Endothelial cell (in vitro differentiated cells): ENCODE results near the gene EIF2S1. TPM values are rescaled to one million over a fixed set of nuclear protein-coding genes. Genes with fewer than 3 reads are reported as not detected.
"Not testable (repeated sequence)": the region's sequence is repeated elsewhere in the genome, so short reads cannot be mapped to it uniquely, and the experiment has no call there.

Source experiments
- DNase-seq: peaks from one replicate; pipeline ENCODE4 v3.0.0; 2021; ENCODE audit warnings: low spot score
- H3K27ac Mint-ChIP-seq: one replicate; pipeline ENCODE4 v1.8.0; 2021; ENCODE audit warnings: mixed read lengths, inconsistent platforms; ENCODE audit not compliant: unreplicated experiment
- H3K27me3 Mint-ChIP-seq: one replicate; pipeline ENCODE4 v1.8.0; 2021; ENCODE audit warnings: mild to moderate bottlenecking, moderate library complexity, mixed read lengths, inconsistent platforms; ENCODE audit not compliant: unreplicated experiment
- H3K36me3 Mint-ChIP-seq: one replicate; pipeline ENCODE4 v1.8.0; 2021; ENCODE audit warnings: mild to moderate bottlenecking, low read depth, mixed read lengths, inconsistent platforms; ENCODE audit not compliant: unreplicated experiment
- H3K4me1 Mint-ChIP-seq: one replicate; pipeline ENCODE4 v1.8.0; 2021; ENCODE audit warnings: mild to moderate bottlenecking, mixed read lengths, inconsistent platforms; ENCODE audit not compliant: unreplicated experiment
- H3K4me3 Mint-ChIP-seq: one replicate; pipeline ENCODE4 v1.8.0; 2021; ENCODE audit warnings: mild to moderate bottlenecking, mixed read lengths, inconsistent platforms; ENCODE audit not compliant: unreplicated experiment
- H3K9me3 Mint-ChIP-seq: one replicate; pipeline ENCODE4 v1.8.0; 2021; ENCODE audit warnings: mixed read lengths, inconsistent platforms; ENCODE audit not compliant: unreplicated experiment
- CTCF ChIP-seq: fragments of 200-600 bp; sonication (generic); IDR thresholded peaks from one replicate; pipeline ENCODE4 v1.5.0; 2021; ENCODE audit warnings: antibody characterized with exemption; ENCODE audit not compliant: unreplicated experiment
- total RNA-seq: library from RNA; stranded (reverse); fragmentation: NEBNext Ultra II Directional; extraction: Animal tissue kit (Norgen Biotek cat#: 25700); gene quantifications from one replicate; pipeline ENCODE4 v1.2.1, GENCODE V29; 2021; ENCODE audit not compliant: unreplicated experiment

EIF2S1 gene
- total RNA-seq, 1 donor from 2014 or later = 74.2 TPM

- H3K36me3 Mint-ChIP-seq = no peaks in the 10 kb centered on the region
- DNase-seq = no peak
- no peaks in the 10 kb centered on the region for H3K9me3 Mint-ChIP-seq
Observed at GRCh38 chr14:67413806-67414769, 54.0 kb downstream of the EIF2S1 start.

GRCh38 chr14:67415610-67416009 is 55.5 kb downstream of the EIF2S1 start:
- not testable (repeated sequence) for H3K27me3 Mint-ChIP-seq, H3K4me3 Mint-ChIP-seq, H3K9me3 Mint-ChIP-seq, H3K4me1 Mint-ChIP-seq, H3K36me3 Mint-ChIP-seq, H3K27ac Mint-ChIP-seq, DNase-seq

More at GRCh38 chr14:67413806-67414769, 54.0 kb downstream of the EIF2S1 start:
- no peak for TF ChIP-seq CTCF
- no peak overlapping the region for H3K27ac Mint-ChIP-seq
- H3K27me3 Mint-ChIP-seq = peaks cover 4% of the 10 kb centered on the region
- H3K4me3 Mint-ChIP-seq = no peak overlapping the region
- peaks cover 4% of the 10 kb centered on the region for H3K4me1 Mint-ChIP-seq

GRCh38 chr14:67416085-67416484 is 56.0 kb downstream of the EIF2S1 start:
- DNase-seq = no peak
- Mint-ChIP-seq H3K27ac (no peak overlapping the region), H3K27me3 (peaks cover 4% of the 10 kb centered on the region), H3K36me3 (no peaks in the 10 kb centered on the region), H3K4me3 (no peak overlapping the region), H3K4me1 (peaks cover 4% of the 10 kb centered on the region), H3K9me3 (no peaks in the 10 kb centered on the region)
- no peak for TF ChIP-seq CTCF

- DNase-seq = no peak
- Mint-ChIP-seq H3K4me3 (no peak overlapping the region), H3K36me3 (no peaks in the 10 kb centered on the region), H3K27ac (no peak overlapping the region), H3K9me3 (no peaks in the 10 kb centered on the region), H3K4me1 (peaks cover 4% of the 10 kb centered on the region), H3K27me3 (peaks cover 4% of the 10 kb centered on the region)
- no peak for TF ChIP-seq CTCF
Observed at GRCh38 chr14:67416810-67417209, 56.7 kb downstream of the EIF2S1 start.

- H3K27me3 Mint-ChIP-seq = peaks cover 4% of the 10 kb centered on the region
- DNase-seq = no peak
- TF ChIP-seq CTCF = no peak
- no peak overlapping the region for H3K27ac Mint-ChIP-seq
- H3K4me3 Mint-ChIP-seq = no peak overlapping the region
- no peaks in the 10 kb centered on the region for H3K9me3 Mint-ChIP-seq
- H3K4me1 Mint-ChIP-seq = peaks cover 2% of the 10 kb centered on the region
- no peaks in the 10 kb centered on the region for H3K36me3 Mint-ChIP-seq
Observed at GRCh38 chr14:67417633-67418032, 57.5 kb downstream of the EIF2S1 start.
